K562 (cell line): ENCODE data around the gene DHCR24. TPM values are rescaled to one million over a fixed set of nuclear protein-coding genes. Genes with fewer than 3 reads are reported as not detected.
A peak's percentile ranks its signal among the peaks of the same experiment; 100 is the strongest.

ENCODE experiments used
- ATAC-seq: fragments of 200-7000 bp; cut with Tn5 transposase; 3 replicates; pipeline ENCODE4 v1.9.1; 2020; ENCODE audit warnings: moderate library complexity
- BruUV-seq: library from RNA; stranded (reverse); fragments of 400-500 nt; replicated peaks from 2 replicates; lab custom pipeline; 2021; lab: Mats Ljungman, UMichigan
- CTCF ChIA-PET: fragments of 300-600 bp; formaldehyde crosslinking; extraction: SDS; loops from one replicate; lab custom pipeline; 2021; ENCODE audit warnings: low intra/inter-chr PET ratio; lab: Yijun Ruan, JAX
- POLR2A ChIA-PET: fragments of 300-600, 350-650 bp; sonication (Branson Sonifier 250); formaldehyde crosslinking; extraction: SDS; loops from one replicate; lab custom pipeline; 2021; ENCODE audit warnings: antibody characterized with exemption, inconsistent platforms; lab: Yijun Ruan, JAX
- DNase-seq, 4 experiments: peaks; one replicate each; pipeline versions ENCODE4 v3.0.0 to v3.0.0-alpha.2; 2011 to 2018; ENCODE audit warnings: low spot score in 3 of 4, mixed read lengths in 3 of 4; ENCODE audit errors: extremely low read depth in 1 of 4
- FAIRE-seq: peaks from 2 replicates; lab custom pipeline; 2011; peaks lifted over from hg19 to GRCh38; lab: Jason Lieb, UNC
- H2AFZ ChIP-seq: 2 replicates; pipeline ENCODE4 v1.6.0; 2011; ENCODE audit warnings: low read depth, low read length, control low read depth, inconsistent platforms
- H3K27ac ChIP-seq: fragments of 200-600 bp; 3 replicates; pipeline ENCODE4 v1.8.0; 2011; ENCODE audit warnings: low read depth, mild to moderate bottlenecking, control low read depth, inconsistent platforms, low read length, moderate library complexity, mixed read lengths; ENCODE audit errors: extremely low read depth
- H3K27me3 ChIP-seq, 2 experiments: fragments of 300-600 bp in 1 of 2; 2 replicates in 1 of 2; 3 replicates in 1 of 2; pipeline versions ENCODE4 v1.6.0 to v1.8.0; 2011; ENCODE audit warnings: inconsistent platforms in 2 of 2, low read length in 2 of 2, mild to moderate bottlenecking in 1 of 2, mixed read lengths in 1 of 2, moderate library complexity in 1 of 2; ENCODE audit not compliant: control insufficient read depth in 2 of 2, insufficient read depth in 2 of 2
- H3K36me3 ChIP-seq: fragments of 300-600 bp; 3 replicates; pipeline ENCODE4 v1.8.0; 2011; ENCODE audit warnings: mild to moderate bottlenecking, low read length, inconsistent platforms; ENCODE audit not compliant: control insufficient read depth, insufficient read depth
- H3K4me1 ChIP-seq, 2 experiments: fragments of 200-600 bp in 1 of 2; replicated peaks in 1 of 2; 2 replicates in 1 of 2; 3 replicates in 1 of 2; pipeline versions ENCODE4 v1.5.1 to v1.8.0; 2011; ENCODE audit warnings: inconsistent platforms in 2 of 2, low read length in 2 of 2, mild to moderate bottlenecking in 1 of 2, mixed read lengths in 1 of 2, moderate library complexity in 1 of 2; ENCODE audit not compliant: control insufficient read depth in 2 of 2, insufficient read depth in 2 of 2
- H3K4me2 ChIP-seq: 2 replicates; pipeline ENCODE4 v1.6.1; 2011; ENCODE audit warnings: low read length, control low read depth, inconsistent platforms, mixed read lengths; ENCODE audit not compliant: insufficient read depth
- H3K4me3 ChIP-seq: fragments of 200-600 bp; sonication (generic), shearing (Covaris generic); 2 replicates; pipeline ENCODE4 v1.5.1; 2016; ENCODE audit warnings: control low read depth, inconsistent platforms
- H3K79me2 ChIP-seq: fragments of 200-600 bp; 3 replicates; pipeline ENCODE4 v1.8.0; 2011; ENCODE audit warnings: low read length, inconsistent platforms; ENCODE audit not compliant: control insufficient read depth, insufficient read depth
- H3K9ac ChIP-seq, 2 experiments: 2 replicates each; pipeline versions ENCODE4 v1.6.0 to v1.6.1; 2011; ENCODE audit warnings: low read depth in 2 of 2, low read length in 2 of 2, control low read depth in 1 of 2, inconsistent platforms in 1 of 2, mild to moderate bottlenecking in 1 of 2, mixed read lengths in 1 of 2; ENCODE audit not compliant: insufficient read depth in 1 of 2
- H3K9me1 ChIP-seq: one replicate; pipeline ENCODE4 v1.6.0; 2011; ENCODE audit warnings: inconsistent platforms, mild to moderate bottlenecking, low read length, moderate library complexity; ENCODE audit not compliant: control insufficient read depth, insufficient read depth
- H3K9me3 ChIP-seq: replicated peaks from 2 replicates; pipeline ENCODE4 v1.5.1; 2011; ENCODE audit warnings: low read depth, low read length, inconsistent platforms; ENCODE audit not compliant: control insufficient read depth, insufficient read depth
- H4K20me1 ChIP-seq: replicated peaks from 2 replicates; pipeline ENCODE4 v1.6.1; 2011; ENCODE audit warnings: low read length, inconsistent platforms, mixed read lengths; ENCODE audit not compliant: control insufficient read depth, insufficient read depth
- CHAMP1 ChIP-seq: fragments of 450-650 bp; IDR thresholded peaks from 2 replicates; pipeline ENCODE4 v1.6.1; 2016; ENCODE audit warnings: mild to moderate bottlenecking
- ELK1 ChIP-seq: sonication (generic); formaldehyde crosslinking; IDR thresholded peaks from 2 replicates; pipeline ENCODE4 v1.8.1; 2022; ENCODE audit warnings: missing genetic modification reagents
- MTA3 ChIP-seq: fragments of 450-650 bp; formaldehyde crosslinking; IDR thresholded peaks from 2 replicates; pipeline ENCODE4 v1.6.1; 2017; ENCODE audit warnings: mild to moderate bottlenecking, borderline replicate concordance
- NCOA2 ChIP-seq, 2 experiments: fragments of 450-650 bp; IDR thresholded peaks; 2 replicates each; pipeline ENCODE4 v1.6.1; 2018; ENCODE audit warnings: mild to moderate bottlenecking in 2 of 2, moderate library complexity in 1 of 2; ENCODE audit not compliant: partially characterized antibody in 2 of 2
- NR0B1 ChIP-seq: fragments of 450-650 bp; IDR thresholded peaks from one replicate; pipeline ENCODE4 v1.6.1; 2018; ENCODE audit warnings: mild to moderate bottlenecking, moderate library complexity; ENCODE audit not compliant: partially characterized antibody
- POLR2G ChIP-seq: fragments of 200-400 bp; formaldehyde crosslinking; IDR thresholded peaks from 2 replicates; pipeline ENCODE4 v1.6.1; 2017; ENCODE audit warnings: low read depth, mild to moderate bottlenecking, antibody characterized with exemption, low read length, moderate library complexity
- RBM25 ChIP-seq: fragments of 200-400 bp; formaldehyde crosslinking; IDR thresholded peaks from 2 replicates; pipeline ENCODE4 v1.6.1; 2018; ENCODE audit warnings: low read length, low read depth, moderate library complexity; ENCODE audit not compliant: severe bottlenecking
- RBM39 ChIP-seq: fragments of 200-400 bp; formaldehyde crosslinking; optimal IDR thresholded peaks from 2 replicates; pipeline ENCODE3; 2018; ENCODE audit warnings: low read depth, low read length
- TEAD4 ChIP-seq, 2 experiments: sonication (generic) in 1 of 2; formaldehyde crosslinking in 1 of 2; IDR thresholded peaks; 2 replicates each; pipeline versions ENCODE4 v1.6.1 to v1.8.0; 2012 to 2022; ENCODE audit warnings: borderline replicate concordance in 1 of 2, inconsistent platforms in 1 of 2, low read length in 1 of 2, mild to moderate bottlenecking in 1 of 2, missing genetic modification reagents in 1 of 2
- ZBTB5 ChIP-seq: fragments of 450-650 bp; IDR thresholded peaks from 2 replicates; pipeline ENCODE4 v1.6.1; 2017; ENCODE audit warnings: antibody characterized with exemption
- ZNF143 ChIP-seq: sonication (generic); formaldehyde crosslinking; IDR thresholded peaks from 2 replicates; pipeline ENCODE4 v1.9.0; 2022; ENCODE audit warnings: mild to moderate bottlenecking, missing genetic modification reagents
- ZNF316 ChIP-seq: fragments of 450-650 bp; IDR thresholded peaks from 2 replicates; pipeline ENCODE4 v1.6.1; 2016
- ZNF584 ChIP-seq: fragments of 200-800 bp; sonication (Bioruptor generic); IDR thresholded peaks from 2 replicates; pipeline ENCODE4 v1.6.1; 2016; ENCODE audit warnings: low read depth, mild to moderate bottlenecking, missing genetic modification characterization, missing compliant biosample characterization
- WGBS: fragments of 100-300 bp; shearing (Covaris generic); methylation state at CpG from one replicate; pipeline ENCODE4 v1.1.6; 2016; ENCODE audit warnings: low coverage, mixed read lengths; ENCODE audit not compliant: insufficient coverage; ENCODE audit errors: missing lambda C conversion rate; 5-methylcytosine and 5-hydroxymethylcytosine counted together
- in situ Hi-C: fragments of 300-500 bp; cut with MboI; formaldehyde crosslinking; loops from 4 replicates; pipeline ENCODE4 v1.15.0; 2018; ENCODE audit warnings: inconsistent platforms, mixed read lengths
- intact Hi-C: fragments of 100-400 bp; cut with micrococcal nuclease; formaldehyde crosslinking; loops from 2 replicates; pipeline ENCODE4 v1.14.2; 2022
- polyA plus RNA-seq, 8 experiments: library from polyadenylated mRNA; depleted of rRNA in 4 of 8; stranded (reverse) in 5 of 8; unstranded in 3 of 8; fragments of >200 nt; fragmentation: Nextera tagmentation in 2 of 8; fragmentation: Illumina TruSeq in 1 of 8; extraction: Ambion mirVana in 2 of 8; extraction: Trizol in 1 of 8; gene quantifications; 2 replicates each; pipeline versions ENCODE4 v1.2.1 to v1.2.3, GENCODE V29; 2011 to 2014; ENCODE audit warnings: inconsistent platforms in 1 of 8, missing spikeins in 1 of 8
- total RNA-seq, 7 experiments: library from RNA; depleted of rRNA in 6 of 7; stranded (reverse); fragments of >200 nt in 6 of 7; fragmentation: Illumina TruSeq in 2 of 7; extraction: Trizol in 2 of 7; gene quantifications; 2 replicates each; pipeline versions ENCODE4 v1.2.1 to v1.2.3, GENCODE V29; 2011 to 2021; ENCODE audit warnings: low replicate concordance in 1 of 7

DHCR24 gene
- total and polyA plus RNA-seq, 9 of the 15 experiments (the other 6 are each of a cell fraction or from before 2014, with no cell fraction given), result 23.4 to 161 (median 79.9) TPM

DNA sequence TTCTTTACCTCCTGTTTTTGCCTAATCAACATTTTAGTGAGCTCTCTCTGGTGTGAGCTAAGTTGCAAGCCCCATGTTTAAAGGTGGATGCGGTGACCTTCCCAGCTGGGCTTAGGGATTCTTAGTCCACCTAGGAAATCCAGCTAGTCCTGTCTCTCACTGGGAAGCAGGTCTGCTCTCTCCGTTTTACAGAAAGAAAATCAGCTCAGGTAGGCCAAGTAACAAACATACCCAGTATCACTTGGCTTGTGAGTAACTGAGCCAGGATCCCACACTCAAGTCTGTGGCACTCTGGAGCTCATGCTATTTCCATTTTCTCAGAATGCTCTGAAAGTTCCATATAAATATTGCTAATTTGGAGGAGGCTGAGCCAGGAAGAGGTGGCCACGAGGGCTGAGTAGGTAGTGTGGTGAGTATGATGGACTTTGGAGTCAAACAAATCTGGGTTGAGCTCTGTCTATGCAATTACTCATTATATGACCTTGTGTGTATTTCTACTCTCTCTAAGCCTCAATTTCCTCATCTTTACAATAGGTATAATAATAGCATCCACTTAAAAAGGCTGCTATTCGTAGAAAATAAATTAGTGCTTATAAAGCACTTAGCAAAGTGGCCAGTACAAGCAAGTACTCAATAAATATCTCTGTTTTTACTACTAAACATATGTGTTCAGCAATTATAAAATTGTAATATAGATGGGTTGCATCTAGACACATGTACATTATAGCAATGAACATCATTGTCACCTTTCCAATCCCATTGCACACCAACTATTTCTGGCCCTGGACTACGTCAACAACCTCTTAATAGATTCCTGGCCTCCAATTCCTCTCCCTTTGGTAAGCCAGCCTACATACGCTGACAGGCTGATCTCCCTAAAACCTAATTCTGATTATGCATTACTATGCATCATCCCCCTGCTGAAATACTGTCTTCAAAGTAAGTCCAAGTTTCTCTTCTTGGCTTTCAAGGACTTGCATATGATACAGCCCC is 32.7 kb upstream of the DHCR24 start:
- ATAC-seq, result no peak
- Histone ChIP-seq H3K4me2 (no peak overlapping the region), H3K9ac (no peak overlapping the region), H3K9me3 (no peaks in the 10 kb centered on the region), H3K9me1 (no peaks in the 10 kb centered on the region), H3K27ac (no peak overlapping the region), H3K36me3 (no peaks in the 10 kb centered on the region), H3K4me1 (no peaks in the 10 kb centered on the region), H3K27me3 (peaks cover 25 to 30% of the 10 kb centered on the region in 2 experiments), H3K79me2 (no peaks in the 10 kb centered on the region), H2AFZ (no peak overlapping the region), H4K20me1 (no peaks in the 10 kb centered on the region), H3K4me3 (no peak overlapping the region)
- intact Hi-C loops (loop anchor here (10.0 kb wide), 1 partner anchor 95 kb away; no protein-coding TSS in a partner anchor), in situ Hi-C loops (no loop called here)
- no peak for FAIRE-seq
- ChIA-PET POLR2A (interaction anchor here (0.6 kb wide), 1 partner anchor 25 kb away, joined by 4 read pairs; no protein-coding TSS in a partner anchor), CTCF (no interaction called here)
- BruUV-seq, result no TSS peak
- no peak for DNase-seq
- WGBS, result under 1% methylated on average over 6 of the region's 6 CpGs
- TF ChIP-seq POLR2G (no peak), ELK1 (CRISPR knock-in tag) (no peak), RBM25 (peak; percentile 20), TEAD4 (IDR thresholded peaks at IDR 0.05; ENCODE audit: low read length) (no peak), TEAD4 (CRISPR knock-in tag; IDR thresholded peaks at IDR 0.05; ENCODE audit: borderline replicate concordance) (no peak), ZNF584 (CRISPR knock-in tag) (no peak), NR0B1 (no peak), ZBTB5 (no peak), RBM39 (no peak), ZNF316 (peak; percentile 36; the same call in 1 of the 2 replicates), CHAMP1 (no peak), MTA3 (no peak), ZNF143 (CRISPR knock-in tag) (no peak), NCOA2 (IDR thresholded peaks at IDR 0.05; ENCODE audit: partially characterized antibody in 2 of 2) (no peak)
